ENCODE results near the gene AAK1. TPM values are rescaled to one million over a fixed set of nuclear protein-coding genes. Genes with fewer than 3 reads are reported as not detected.
A peak's percentile ranks its signal among the peaks of the same experiment; 100 is the strongest.
"Not testable (repeated sequence)": the region's sequence is repeated elsewhere in the genome, so short reads cannot be mapped to it uniquely, and the experiment has no call there.

The AAK1 gene
- polyA plus RNA-seq, 3 donors: 16.2 to 18.9 (median 18.0) TPM

GRCh38 chr2:69660637-69661036, 17.1 kb upstream of the AAK1 start:
- DNase-seq (ENCODE audit: low read depth in 3 of 3, low spot score in 2 of 3): no peak

GRCh38 chr2:69659941-69660483, 16.5 kb upstream of the AAK1 start:
- DNase-seq (ENCODE audit: low read depth in 3 of 3, low spot score in 2 of 3): no peak

- DNase-seq (ENCODE audit: low read depth in 3 of 3, low spot score in 2 of 3): no peak
Measured at GRCh38 chr2:69659349-69659748, 15.8 kb upstream of the AAK1 start.

GRCh38 chr2:69652206-69652605, 8.7 kb upstream of the AAK1 start:
- no peak for DNase-seq (ENCODE audit: low read depth in 3 of 3, low spot score in 2 of 3)

- DNase-seq (ENCODE audit: low read depth in 3 of 3, low spot score in 2 of 3): not testable (repeated sequence)
Measured at GRCh38 chr2:69647196-69647595, 3.7 kb upstream of the AAK1 start.

GRCh38 chr2:69646714-69647113, 3.2 kb upstream of the AAK1 start:
- no peak for DNase-seq (ENCODE audit: low read depth in 3 of 3, low spot score in 2 of 3)

- no peak for DNase-seq (ENCODE audit: low read depth in 3 of 3, low spot score in 2 of 3)
Measured at GRCh38 chr2:69645921-69646320, 2.4 kb upstream of the AAK1 start.

GRCh38 chr2:69645031-69645431, 1.5 kb upstream of the AAK1 start:
- no peak for DNase-seq (ENCODE audit: low read depth in 3 of 3, low spot score in 2 of 3)

GRCh38 chr2:69644506-69644979, 1.0 kb upstream of the AAK1 start:
- peak in 1 of 3 donors; percentile 14 for DNase-seq (ENCODE audit: low read depth in 3 of 3, low spot score in 2 of 3)

- DNase-seq (ENCODE audit: low read depth in 3 of 3, low spot score in 2 of 3): peak in 2 of 3 donors; percentile 48 to 52
Measured at GRCh38 chr2:69642709-69643601, 584 bp downstream of the AAK1 start.

- peak in 1 of 3 donors; percentile 9 for DNase-seq (ENCODE audit: low read depth in 3 of 3, low spot score in 2 of 3)
Measured at GRCh38 chr2:69641887-69642708, 1.4 kb downstream of the AAK1 start.

- DNase-seq (ENCODE audit: low read depth in 3 of 3, low spot score in 2 of 3): no peak
Measured at GRCh38 chr2:69641471-69641870, 2.1 kb downstream of the AAK1 start.

- no peak for DNase-seq (ENCODE audit: low read depth in 3 of 3, low spot score in 2 of 3)
Measured at GRCh38 chr2:69639266-69639665, 4.3 kb downstream of the AAK1 start.

- DNase-seq (ENCODE audit: low read depth in 3 of 3, low spot score in 2 of 3): no peak
Measured at GRCh38 chr2:69638630-69639029, 4.9 kb downstream of the AAK1 start.

GRCh38 chr2:69637923-69638322, 5.6 kb downstream of the AAK1 start:
- DNase-seq (ENCODE audit: low read depth in 3 of 3, low spot score in 2 of 3): no peak

GRCh38 chr2:69636395-69636794, 7.1 kb downstream of the AAK1 start:
- no peak for DNase-seq (ENCODE audit: low read depth in 3 of 3, low spot score in 2 of 3)

GRCh38 chr2:69635432-69635831, 8.1 kb downstream of the AAK1 start:
- no peak for DNase-seq (ENCODE audit: low read depth in 3 of 3, low spot score in 2 of 3)

GRCh38 chr2:69634196-69634821, 9.2 kb downstream of the AAK1 start:
- DNase-seq (ENCODE audit: low read depth in 3 of 3, low spot score in 2 of 3): no peak

- DNase-seq (ENCODE audit: low read depth in 3 of 3, low spot score in 2 of 3): no peak
Measured at GRCh38 chr2:69631402-69631801, 12.1 kb downstream of the AAK1 start.

- no peak for DNase-seq (ENCODE audit: low read depth in 3 of 3, low spot score in 2 of 3)
Measured at GRCh38 chr2:69629921-69630608, 13.5 kb downstream of the AAK1 start.

Measured in right renal cortex interstitium (tissue), 3 donors.